Inflammatory macrophage treated with lipopolysaccharide for 4 hours (primary cell): ENCODE results near the gene NPM1.
A peak's percentile ranks its signal among the peaks of the same experiment; 100 is the strongest.

Experiments
- DNase-seq: peaks from one replicate; pipeline ENCODE4 v3.0.0-alpha.2; 2020

NPM1 gene

GRCh38 chr5:171431251-171431777 is 43.7 kb downstream of the NPM1 start:
- no peak for DNase-seq

DNA sequence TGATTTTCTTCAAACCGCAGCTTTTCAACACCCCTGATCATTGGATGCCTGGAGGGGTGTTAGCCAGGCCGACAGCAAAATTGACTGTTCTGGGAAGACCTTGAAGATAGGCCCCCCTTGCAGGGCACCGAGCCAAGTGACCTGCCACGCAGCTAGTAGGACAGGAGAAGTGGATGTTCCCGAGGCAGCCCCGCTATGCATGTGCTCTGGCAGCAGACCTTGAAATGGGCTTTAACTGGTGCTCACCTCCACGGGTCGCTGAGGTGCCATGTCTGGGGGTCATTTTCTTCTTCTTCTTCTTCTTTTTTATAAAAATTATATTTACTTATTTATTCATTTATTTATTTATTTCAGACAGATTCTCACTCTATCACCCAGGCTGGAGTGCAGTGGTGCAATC is 44.4 kb downstream of the NPM1 start:
- no peak for DNase-seq

- no peak for DNase-seq
Observed at GRCh38 chr5:171432583-171433351, 45.1 kb downstream of the NPM1 start.

GRCh38 chr5:171433352-171433698 is 45.7 kb downstream of the NPM1 start:
- DNase-seq: no peak

GRCh38 chr5:171433982-171434676 is 46.5 kb downstream of the NPM1 start:
- no peak for DNase-seq

- DNase-seq: no peak
Observed at GRCh38 chr5:171434874-171435273, 47.2 kb downstream of the NPM1 start.

DNA sequence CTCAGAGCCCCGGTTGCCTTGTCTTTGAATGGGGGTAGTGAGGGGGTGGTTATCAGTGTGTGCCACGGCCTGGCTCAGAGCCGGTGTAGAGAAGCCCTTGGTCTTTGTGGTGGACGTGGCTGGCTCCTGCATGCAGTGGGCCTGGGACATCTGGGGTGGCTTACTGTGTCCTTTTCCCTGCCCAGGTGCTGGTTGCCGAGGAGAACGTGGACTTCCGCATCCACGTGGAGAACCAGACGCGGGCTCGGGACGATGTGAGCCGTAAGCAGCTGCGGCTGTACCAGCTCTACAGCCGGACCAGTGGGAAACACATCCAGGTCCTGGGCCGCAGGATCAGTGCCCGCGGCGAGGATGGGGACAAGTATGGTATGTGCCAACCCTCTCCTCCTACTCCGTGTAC is 48.3 kb downstream of the NPM1 start:
- no peak for DNase-seq

GRCh38 chr5:171436804-171437285 is 49.2 kb downstream of the NPM1 start:
- DNase-seq: no peak

- no peak for DNase-seq
Observed at GRCh38 chr5:171437286-171437821, 49.7 kb downstream of the NPM1 start.

DNA sequence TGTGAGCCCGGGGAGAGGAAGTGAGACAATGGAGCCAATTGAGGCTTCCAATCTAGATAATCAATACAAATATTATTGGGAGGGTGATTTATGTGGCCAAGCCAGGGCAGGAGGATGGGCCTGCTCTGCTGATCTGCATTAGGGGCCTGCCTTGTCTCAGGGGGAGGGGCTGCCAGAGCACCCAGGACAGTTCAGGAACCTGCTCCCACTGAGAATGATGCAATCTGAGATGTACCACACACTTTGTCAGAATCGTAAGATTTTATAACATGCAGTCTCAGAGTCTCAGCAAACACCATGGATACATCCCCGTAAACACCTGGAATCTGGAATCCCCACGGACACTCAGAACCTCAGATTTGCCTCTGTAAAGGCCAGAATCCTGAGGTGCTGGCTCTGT is 51.1 kb downstream of the NPM1 start:
- DNase-seq: no peak

DNA sequence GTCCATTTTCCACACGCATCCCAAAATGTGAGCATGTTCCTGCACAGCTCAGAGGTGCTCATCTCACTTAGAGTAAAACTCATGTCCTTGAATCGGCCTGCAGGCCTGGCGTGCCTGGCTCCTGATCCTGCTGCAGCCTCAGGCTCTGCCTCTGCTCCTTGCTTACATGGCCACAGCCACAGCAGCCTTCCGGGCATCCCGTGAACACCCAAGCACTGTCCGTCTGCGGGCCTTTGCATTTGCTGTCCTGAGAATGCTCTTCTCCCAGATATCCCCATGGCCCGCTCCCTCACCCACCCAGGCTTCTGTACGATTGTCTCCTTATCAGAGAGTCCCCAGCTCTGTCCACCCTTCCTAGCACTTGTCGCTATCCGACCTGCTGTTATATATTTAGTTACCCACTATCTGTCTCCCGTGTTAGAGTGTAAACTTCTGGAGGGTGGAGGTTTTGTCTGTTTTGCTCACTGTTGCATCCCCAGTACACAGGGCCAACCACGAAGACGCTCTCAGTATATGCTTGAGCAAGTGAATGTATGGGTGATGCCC is 53.7 kb downstream of the NPM1 start:
- DNase-seq: no peak

DNA sequence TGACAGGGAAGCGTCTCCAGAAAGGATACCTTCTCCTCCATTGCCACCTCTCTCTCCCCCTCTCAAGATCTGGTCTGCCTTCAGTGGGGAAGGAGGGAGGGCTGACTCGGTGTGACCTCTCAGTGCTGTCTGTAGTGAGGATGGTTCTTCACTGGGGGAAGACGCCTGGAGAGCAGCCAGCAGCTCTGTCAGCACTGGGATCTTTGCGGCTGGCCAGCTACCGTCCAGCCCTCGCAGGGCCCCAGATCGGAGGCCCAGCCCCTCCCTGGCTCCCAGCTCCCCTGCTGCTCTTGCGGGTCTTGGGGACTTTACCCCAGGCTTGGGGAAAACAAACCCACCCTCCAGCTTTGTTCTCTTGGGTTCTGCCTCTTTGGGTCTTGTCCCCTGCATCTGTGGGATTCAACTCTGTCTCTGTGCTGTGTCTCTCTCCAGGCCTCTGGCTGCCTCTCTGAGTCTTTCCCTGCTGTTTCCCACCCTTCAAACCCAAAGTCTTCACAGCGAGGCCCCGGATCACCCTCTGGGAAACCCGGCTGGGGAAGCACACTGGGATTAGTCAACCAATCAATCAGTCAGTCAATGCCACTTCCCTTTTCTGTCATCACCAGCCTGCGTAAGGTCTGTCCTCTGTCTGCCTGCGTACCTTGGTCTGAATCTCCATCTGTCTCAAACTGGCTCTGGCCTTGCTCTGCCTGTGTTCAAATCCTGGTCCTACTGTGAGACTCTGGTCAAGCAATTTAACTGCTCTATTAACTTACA is 54.8 kb downstream of the NPM1 start:
- peak; percentile 53 for DNase-seq

GRCh38 chr5:171444582-171444981 is 56.9 kb downstream of the NPM1 start:
- DNase-seq: no peak

GRCh38 chr5:171445644-171446516 is 58.2 kb downstream of the NPM1 start:
- DNase-seq: no peak

- no peak for DNase-seq
Observed at GRCh38 chr5:171447226-171447625, 59.6 kb downstream of the NPM1 start.

- DNase-seq: no peak
Observed at GRCh38 chr5:171449426-171449825, 61.8 kb downstream of the NPM1 start.

- peak; percentile 2 for DNase-seq
Observed at GRCh38 chr5:171450423-171451331, 63.0 kb downstream of the NPM1 start.

GRCh38 chr5:171451421-171451820 is 63.8 kb downstream of the NPM1 start:
- no peak for DNase-seq

- DNase-seq: no peak
Observed at GRCh38 chr5:171453056-171453725, 65.5 kb downstream of the NPM1 start.

GRCh38 chr5:171453988-171454387 is 66.3 kb downstream of the NPM1 start:
- no peak for DNase-seq
